HS-5 (cell line): ENCODE results near the gene FREM1.
A peak's percentile ranks its signal among the peaks of the same experiment; 100 is the strongest.

ENCODE experiments used
- DNase-seq: peaks from one replicate; pipeline ENCODE4 v3.0.0-alpha.2; 2012; ENCODE audit warnings: low read depth

Gene FREM1

GRCh38 chr9:14705079-14705478 is 205.1 kb downstream of the FREM1 start:
- DNase-seq = no peak

GRCh38 chr9:14704281-14704680 is 205.9 kb downstream of the FREM1 start:
- no peak for DNase-seq

- DNase-seq = no peak
These were observed 208.0 kb downstream of the FREM1 start for GRCh38 chr9:14702200-14702720.

GRCh38 chr9:14693251-14693861 is 216.9 kb downstream of the FREM1 start, which contains the start of gene ZDHHC21:
ZDHHC21 (minus strand) TSS chr9:14693432; CDS start chr9:14674340, 19,092 bp downstream.
- DNase-seq = no peak

GRCh38 chr9:14692470-14693250 is 217.6 kb downstream of the FREM1 start:
- DNase-seq = no peak

GRCh38 chr9:14690948-14691730 is 219.1 kb downstream of the FREM1 start:
- DNase-seq = no peak

- peak; percentile 75 for DNase-seq
These were observed 223.0 kb downstream of the FREM1 start for GRCh38 chr9:14687042-14687719.

- no peak for DNase-seq
These were observed 224.1 kb downstream of the FREM1 start for GRCh38 chr9:14686168-14686567.
